Regular cardiac myocyte (primary cell): ENCODE data around the gene SAP25. TPM values are rescaled to one million over a fixed set of nuclear protein-coding genes. Genes with fewer than 3 reads are reported as not detected.

Source experiments
- total RNA-seq: library from RNA; depleted of rRNA; stranded (reverse); fragments of >200 nt; gene quantifications from 2 replicates; pipeline ENCODE4 v1.2.3, GENCODE V29; 2014

Gene SAP25
- total RNA-seq = not detected in 2 replicates

DNA sequence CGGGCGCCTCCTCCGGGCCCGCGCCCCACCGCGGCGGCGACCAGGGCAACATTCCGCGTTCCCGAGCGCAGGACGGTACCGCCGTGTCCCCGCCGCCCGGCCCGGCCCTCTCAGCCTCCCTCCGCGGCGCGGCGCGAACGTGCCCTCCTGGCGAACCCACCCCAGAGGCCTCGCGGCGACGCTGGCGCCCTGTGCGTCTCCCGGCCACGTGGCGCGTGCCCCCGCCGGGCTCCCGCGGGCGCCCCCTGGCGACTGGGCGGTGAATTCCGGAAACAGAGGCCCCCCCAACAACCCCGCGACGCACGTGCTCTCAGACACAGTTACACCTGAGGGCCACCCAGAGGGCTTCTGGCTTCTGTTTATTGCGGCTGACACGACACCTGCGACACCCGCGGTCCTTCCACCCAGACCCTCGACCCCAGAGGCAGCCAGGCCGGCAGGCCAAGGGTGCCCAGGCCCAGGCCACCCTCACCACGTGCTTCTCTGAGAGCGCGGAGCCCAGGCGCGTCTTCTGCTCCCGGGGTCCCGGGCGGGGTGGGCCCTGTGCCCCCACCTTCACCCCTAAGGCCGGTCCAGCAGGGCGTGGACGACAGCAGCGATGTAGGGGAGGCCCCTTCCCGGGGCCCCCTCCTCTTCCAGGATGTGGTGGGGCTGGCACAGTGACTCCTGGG lies at the start of gene SAP25:
SAP25 (minus strand) TSS at position 210 of the 671 bp plus-strand sequence; CDS start at position 52, 158 bp downstream.

DNA sequence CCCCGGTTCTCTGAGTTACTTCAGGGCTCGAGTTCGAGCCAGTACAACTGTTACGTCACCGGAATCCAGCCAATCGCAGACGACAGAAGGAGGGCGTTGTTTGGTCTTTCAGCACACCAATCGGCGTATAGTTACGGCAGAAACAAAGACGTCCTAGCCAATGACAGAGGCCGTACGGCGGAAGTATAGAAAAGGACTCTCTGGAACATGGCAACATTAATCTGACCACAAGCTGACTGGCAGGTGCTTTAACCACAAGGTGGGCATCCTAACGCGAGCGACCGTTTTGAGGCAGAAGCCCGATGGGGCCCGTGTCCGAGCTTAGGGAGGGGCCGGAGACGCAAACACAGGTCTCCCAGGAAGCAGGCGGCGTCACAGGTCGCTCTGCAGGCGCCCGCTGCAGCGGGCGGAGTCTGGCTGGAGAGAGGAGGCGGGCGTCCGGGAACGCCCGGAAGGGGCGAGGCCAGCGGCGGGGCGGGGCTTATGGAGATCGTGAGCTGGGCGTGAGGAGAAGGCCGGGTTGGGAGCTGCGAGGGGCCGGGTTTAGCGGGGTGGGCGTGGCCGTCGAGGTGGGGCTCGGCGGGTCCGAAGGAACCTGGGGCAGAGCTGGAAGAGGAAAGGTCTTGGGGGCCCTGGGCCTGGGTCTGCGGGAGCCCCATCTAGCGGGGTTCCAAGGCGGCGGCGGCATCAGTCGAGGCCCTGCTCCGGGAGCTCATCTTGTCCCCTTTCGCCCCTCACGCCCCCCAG lies 38.5 kb upstream of the SAP25 start, which contains the start of gene MOSPD3:
MOSPD3 (plus strand) TSS at position 558 of the 747 bp plus-strand sequence. CDS start 252 bp downstream, outside the sequence.

DNA sequence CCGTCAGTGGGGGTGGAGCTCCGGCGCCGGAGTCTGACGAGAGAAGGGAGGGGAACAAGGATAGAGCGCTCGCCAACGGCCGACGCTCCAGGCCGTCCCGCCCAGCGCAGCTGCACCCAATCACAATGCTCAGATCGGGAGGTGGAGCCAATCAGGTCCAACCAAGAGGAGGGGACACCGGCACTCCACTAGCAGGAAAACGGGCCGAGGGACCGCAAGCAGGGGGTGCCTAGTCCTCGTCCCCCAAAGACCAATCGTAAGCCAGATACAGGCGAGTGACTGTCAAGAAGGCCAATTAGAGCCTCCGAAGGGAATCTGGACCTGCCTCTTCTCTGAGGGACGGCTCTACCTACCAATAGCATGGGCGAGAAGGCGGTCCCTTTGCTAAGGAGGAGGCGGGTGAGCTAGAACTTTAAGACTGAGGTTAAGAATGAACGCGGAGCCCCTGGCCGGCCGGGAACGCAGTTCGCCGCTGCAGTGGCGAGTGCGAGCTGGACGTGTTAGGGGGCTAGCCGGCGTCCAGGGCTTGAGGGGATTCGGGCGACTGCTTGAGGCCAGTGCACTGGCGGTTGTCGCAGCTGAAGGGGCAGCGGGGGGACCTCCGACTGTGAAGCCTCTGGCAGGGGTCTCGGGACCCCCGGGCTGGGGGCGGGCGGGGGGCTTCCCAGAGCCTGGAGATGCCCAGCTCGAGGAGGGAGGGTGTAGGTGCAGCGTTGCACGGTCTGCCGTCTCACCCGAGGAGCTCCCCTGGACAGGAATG lies 12.7 kb upstream of the SAP25 start, which contains the start of gene FBXO24:
FBXO24 (plus strand) TSS at position 63 of the 760 bp plus-strand sequence; CDS start at position 361, 298 bp downstream.

DNA sequence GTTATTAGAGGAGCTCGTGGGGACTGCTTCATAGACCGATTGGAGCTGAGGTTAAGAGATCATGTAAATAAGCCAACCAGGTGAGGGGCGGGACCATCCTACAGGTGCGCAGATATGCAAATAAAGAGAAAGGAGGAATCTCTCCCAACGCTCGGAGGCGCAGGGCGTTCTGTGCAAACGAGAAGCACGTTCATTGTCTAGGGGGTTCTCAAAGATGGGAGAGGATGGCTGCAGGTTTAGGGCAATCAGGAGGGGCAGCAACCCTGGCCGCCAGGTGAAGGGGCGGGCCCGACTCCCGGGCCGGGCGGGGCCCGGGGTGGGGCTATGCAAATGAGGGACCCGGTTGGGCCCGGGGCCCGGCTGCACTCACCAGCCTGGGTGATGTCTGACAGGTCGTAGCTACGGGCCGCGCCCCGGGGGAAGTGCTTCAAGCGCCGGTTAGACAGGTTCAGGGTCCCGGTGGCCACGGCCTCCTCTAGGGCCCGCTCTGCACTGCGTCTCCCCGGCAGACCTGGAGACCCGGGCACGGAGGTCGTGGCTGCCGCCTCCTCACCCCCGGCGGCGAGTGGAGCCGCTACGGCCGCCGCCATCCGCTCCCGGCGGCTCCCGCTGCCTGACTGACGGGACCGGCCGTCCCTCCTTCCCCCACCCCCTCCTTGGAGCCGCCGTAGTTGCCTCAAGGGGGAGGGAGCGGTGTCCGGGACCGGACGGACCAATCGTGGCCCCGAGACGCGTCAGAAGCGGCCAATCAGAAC lies 12.0 kb upstream of the SAP25 start, which contains the start of gene LRCH4:
LRCH4 (minus strand) TSS at position 619 of the 755 bp plus-strand sequence; CDS start at position 590, 29 bp downstream.

DNA sequence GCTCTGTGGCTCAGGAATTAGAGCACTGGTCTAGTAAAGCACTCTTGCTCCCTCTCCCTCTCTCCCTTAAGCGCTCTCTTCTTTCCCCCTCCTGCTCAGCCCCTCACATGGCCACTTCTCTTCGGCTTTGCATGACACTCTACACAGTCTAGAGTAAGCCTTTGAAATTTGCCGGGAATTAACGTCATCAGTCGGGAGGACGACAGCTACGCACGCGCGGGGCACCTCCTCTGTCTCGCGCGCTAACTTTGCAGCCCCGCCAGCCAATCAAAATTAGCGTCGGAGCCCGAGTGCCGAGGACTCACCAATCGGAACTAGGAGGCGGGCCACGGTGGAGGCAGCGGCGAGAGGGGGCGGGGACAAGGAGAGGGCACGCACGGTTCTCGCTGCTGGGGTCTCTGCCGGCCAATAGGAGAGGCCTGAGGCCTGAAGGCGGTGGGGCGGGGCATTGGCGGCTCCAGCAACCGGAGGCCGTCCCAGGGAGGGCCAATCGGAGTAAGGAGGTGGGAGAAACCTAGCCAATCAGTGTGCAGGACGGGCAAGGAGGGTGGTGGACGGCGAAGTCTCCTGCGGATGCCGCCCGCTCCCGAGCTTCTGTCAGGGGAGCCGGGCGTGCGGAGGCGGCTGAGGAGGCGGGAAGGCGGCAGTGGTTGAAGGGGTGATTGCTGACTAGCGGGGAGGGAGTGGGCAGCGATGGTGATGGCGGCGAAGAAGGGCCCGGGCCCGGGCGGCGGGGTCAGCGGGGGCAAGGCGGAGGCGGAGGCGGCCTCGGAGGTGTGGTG lies 34.9 kb downstream of the SAP25 start, which contains the start of gene AGFG2:
AGFG2 (plus strand) TSS at position 550 of the 782 bp plus-strand sequence; CDS start at position 694, 144 bp downstream.

Other genes with a start within 250 kb of the SAP25 start
- gene PILRB, start 215.8 kb downstream of the SAP25 start, total RNA-seq = 5.8 and 6.2 TPM in 2 replicates
- under 0.01 and 0.28 TPM in 2 replicates for gene PILRA, start 200.4 kb downstream of the SAP25 start, total RNA-seq
- 1.7 and 1.9 TPM in 2 replicates for gene ZCWPW1, start 145.2 kb downstream of the SAP25 start, total RNA-seq
- 16.3 and 26.6 TPM in 2 replicates for gene MEPCE, start 144.1 kb downstream of the SAP25 start, total RNA-seq
- gene PPP1R35, start 137.4 kb downstream of the SAP25 start, total RNA-seq = 19.2 and 30.3 TPM in 2 replicates
- 0.19 and 1.7 TPM in 2 replicates for gene SPACDR, start 109.6 kb downstream of the SAP25 start, total RNA-seq
- 13.2 and 17.1 TPM in 2 replicates for gene TSC22D4, start 94.7 kb downstream of the SAP25 start, total RNA-seq
- gene NYAP1, start 90.0 kb downstream of the SAP25 start, total RNA-seq = 0.19 and 0.85 TPM in 2 replicates
- 3.7 and 9.2 TPM in 2 replicates for gene AGFG2, start 34.7 kb downstream of the SAP25 start, total RNA-seq
- 12.7 TPM in 2 replicates for gene LRCH4, start 12.2 kb upstream of the SAP25 start, total RNA-seq
- gene FBXO24, start 12.4 kb upstream of the SAP25 start, total RNA-seq = 0.28 and 0.77 TPM in 2 replicates
- gene PCOLCE, start 28.5 kb upstream of the SAP25 start, total RNA-seq = 24.2 and 39.5 TPM in 2 replicates
- gene MOSPD3, start 38.6 kb upstream of the SAP25 start, total RNA-seq = 2.5 and 6.8 TPM in 2 replicates
- 0.77 and 2.3 TPM in 2 replicates for gene TFR2, start 67.7 kb upstream of the SAP25 start, total RNA-seq
- not detected in 2 replicates for gene ACTL6B, start 82.5 kb upstream of the SAP25 start, total RNA-seq
- 57.5 and 169 TPM in 2 replicates for gene GNB2, start 99.8 kb upstream of the SAP25 start, total RNA-seq
- 9.8 and 13.2 TPM in 2 replicates for gene GIGYF1, start 120.3 kb upstream of the SAP25 start, total RNA-seq
- 29.3 and 60.6 TPM in 2 replicates for gene POP7, start 132.2 kb upstream of the SAP25 start, total RNA-seq
- not detected in 2 replicates for gene EPO, start 146.6 kb upstream of the SAP25 start, total RNA-seq
- not detected in 2 replicates for gene ZAN, start 159.7 kb upstream of the SAP25 start, total RNA-seq